Stimulated activated CD8-positive, alpha-beta memory T cell treated with anti-CD3 and anti-CD28 coated beads, Interleukin-2, amount 100 ng/mL, for 48 hours (primary cell): ENCODE data around the gene OBI1.

Experiments used
- DNase-seq, 2 donors: peaks; one replicate each; pipeline ENCODE4 v3.0.0-alpha.2; 2020; ENCODE audit warnings: low read depth in 2 of 2

The OBI1 gene

DNA sequence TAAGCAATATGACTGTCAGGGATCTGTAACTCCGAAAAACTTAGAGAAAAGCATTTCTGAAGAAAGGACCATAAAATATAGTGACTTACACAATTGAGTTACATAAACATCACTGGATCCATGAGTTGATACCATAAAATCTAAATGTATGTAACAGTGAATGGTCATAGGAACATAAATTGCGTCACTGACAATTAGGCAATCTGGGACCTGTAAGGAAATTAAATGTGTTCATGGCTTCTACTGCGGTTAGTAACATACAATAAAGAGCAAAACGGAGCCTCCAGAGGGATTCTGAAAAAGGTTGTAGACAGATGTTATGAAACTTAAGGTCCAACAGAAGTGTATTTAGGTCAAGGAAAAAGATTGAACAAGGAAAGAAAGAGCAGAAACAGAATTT is 82.7 kb downstream of the OBI1 start:
- DNase-seq: no peak

DNA sequence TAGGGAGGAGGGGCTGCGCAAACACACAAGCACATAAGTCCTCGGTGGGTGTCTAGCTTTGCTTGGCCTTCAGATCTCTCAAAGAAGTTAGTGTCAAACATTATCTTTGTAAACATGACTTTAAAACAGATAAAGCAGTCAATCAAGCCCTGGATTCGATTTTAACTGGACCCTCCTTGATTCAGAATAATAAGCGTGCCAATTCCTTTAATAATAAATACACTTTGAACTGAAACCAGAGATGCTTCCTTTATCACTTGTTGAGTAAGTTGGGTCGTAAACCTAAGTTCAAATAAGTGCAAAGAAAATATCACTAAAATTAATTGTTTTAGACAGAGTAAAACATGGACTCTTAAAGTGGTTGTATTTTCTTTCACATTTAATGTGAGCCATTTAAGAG is 86.5 kb downstream of the OBI1 start:
- DNase-seq: no peak

DNA sequence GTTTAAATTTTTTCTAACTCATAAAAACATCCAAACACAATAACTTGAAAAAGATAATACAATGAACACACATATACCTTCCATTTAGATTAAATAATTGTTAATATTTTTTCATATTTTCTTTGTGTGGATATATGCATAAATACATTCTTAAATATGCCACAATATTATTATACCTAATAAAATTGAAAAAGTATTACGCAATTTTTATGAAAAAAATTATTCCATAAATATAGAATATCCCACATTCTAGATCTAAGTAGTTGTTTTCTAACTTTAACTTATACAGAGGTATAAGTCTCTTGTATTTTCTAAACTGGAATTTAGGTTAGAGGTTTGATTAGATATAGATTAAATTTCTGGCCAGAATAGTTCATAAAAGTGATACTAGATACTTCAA is 89.9 kb downstream of the OBI1 start:
- DNase-seq: no peak

DNA sequence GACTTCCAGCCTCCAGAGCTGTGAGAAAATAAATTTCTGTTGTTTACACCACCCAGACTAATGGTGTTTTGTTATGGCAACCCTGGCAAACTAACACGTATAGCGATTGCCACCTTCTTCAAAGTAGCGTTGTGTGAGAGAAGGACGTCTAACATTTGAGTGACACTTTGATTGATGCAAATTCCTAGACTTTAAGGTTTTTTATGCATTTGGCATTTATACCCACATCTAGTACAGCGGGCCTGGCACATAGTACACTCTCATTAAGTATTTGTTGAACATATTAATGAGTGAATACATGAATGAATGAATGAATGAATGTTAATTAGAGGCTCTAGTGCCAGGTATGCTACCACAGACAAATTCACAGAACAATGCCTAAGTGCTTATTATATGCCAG is 92.3 kb downstream of the OBI1 start:
- no peak for DNase-seq
